Chondrocyte (in vitro differentiated cells): Measurements from ENCODE around the gene KLHL17. TPM values are rescaled to one million over a fixed set of nuclear protein-coding genes. Genes with fewer than 3 reads are reported as not detected.

Source experiments
- DNase-seq: peaks from one replicate; pipeline ENCODE4 v3.0.0; 2021; ENCODE audit warnings: mixed read lengths, low spot score
- H3K27ac Mint-ChIP-seq: one replicate; pipeline ENCODE4 v1.8.0; 2021; ENCODE audit warnings: mild to moderate bottlenecking, moderate library complexity, mixed read lengths; ENCODE audit not compliant: unreplicated experiment
- H3K27me3 Mint-ChIP-seq: 2 replicates; pipeline ENCODE4 v1.8.0; 2021; ENCODE audit warnings: low read depth, mixed read lengths
- H3K36me3 Mint-ChIP-seq: 2 replicates; pipeline ENCODE4 v1.8.0; 2021; ENCODE audit warnings: low read depth, mixed read lengths
- H3K4me1 Mint-ChIP-seq: 2 replicates; pipeline ENCODE4 v1.8.0; 2021; ENCODE audit warnings: low read depth, mild to moderate bottlenecking, mixed read lengths
- H3K4me3 Mint-ChIP-seq: one replicate; pipeline ENCODE4 v1.8.0; 2021; ENCODE audit warnings: mild to moderate bottlenecking, moderate library complexity, mixed read lengths; ENCODE audit not compliant: unreplicated experiment
- H3K9me3 Mint-ChIP-seq: 2 replicates; pipeline ENCODE4 v1.8.0; 2021; ENCODE audit warnings: low read depth, mixed read lengths
- CTCF ChIP-seq: fragments of 200-600 bp; sonication (generic); IDR thresholded peaks from 2 replicates; pipeline ENCODE4 v1.5.0; 2021; ENCODE audit warnings: antibody characterized with exemption, mild to moderate bottlenecking, moderate library complexity
- total RNA-seq: library from RNA; stranded (reverse); gene quantifications from 3 replicates; pipeline ENCODE4 v1.2.1, GENCODE V29; 2021

Gene KLHL17
- total RNA-seq, 1 donor from 2014 or later: 19.1 TPM

- TF ChIP-seq CTCF: no peak
- H3K27ac Mint-ChIP-seq: no peak overlapping the region
- no peak overlapping the region for H3K4me3 Mint-ChIP-seq
- H3K9me3 Mint-ChIP-seq: no peaks in the 10 kb centered on the region
- peaks cover 23% of the 10 kb centered on the region for H3K4me1 Mint-ChIP-seq
- no peaks in the 10 kb centered on the region for H3K27me3 Mint-ChIP-seq
- peaks cover 5% of the 10 kb centered on the region for H3K36me3 Mint-ChIP-seq
- DNase-seq: no peak
These were observed 43.4 kb downstream of the KLHL17 start for GRCh38 chr1:1003618-1004419.

- Mint-ChIP-seq H3K27ac (peak overlapping the region; percentile 86), H3K36me3 (peaks cover 7% of the 10 kb centered on the region), H3K4me1 (peaks cover 23% of the 10 kb centered on the region), H3K27me3 (no peaks in the 10 kb centered on the region), H3K4me3 (no peak overlapping the region), H3K9me3 (no peaks in the 10 kb centered on the region)
- TF ChIP-seq CTCF: no peak
- no peak for DNase-seq
These were observed 44.0 kb downstream of the KLHL17 start for GRCh38 chr1:1004420-1004779.

- Mint-ChIP-seq H3K4me1 (peaks cover 23% of the 10 kb centered on the region), H3K36me3 (peaks cover 7% of the 10 kb centered on the region), H3K27me3 (no peaks in the 10 kb centered on the region), H3K4me3 (peak overlapping the region; percentile 19), H3K9me3 (no peaks in the 10 kb centered on the region), H3K27ac (peak overlapping the region; percentile 86)
- DNase-seq: peak; percentile 75
- peak; percentile 10 for TF ChIP-seq CTCF
These were observed 44.7 kb downstream of the KLHL17 start for GRCh38 chr1:1004780-1005697.

- DNase-seq: peak; percentile 86
- H3K27me3 Mint-ChIP-seq: no peaks in the 10 kb centered on the region
- no peak overlapping the region for H3K4me3 Mint-ChIP-seq
- peaks cover 21% of the 10 kb centered on the region for H3K4me1 Mint-ChIP-seq
- no peak for TF ChIP-seq CTCF
- H3K36me3 Mint-ChIP-seq: peaks cover 7% of the 10 kb centered on the region
- no peak overlapping the region for H3K27ac Mint-ChIP-seq
- H3K9me3 Mint-ChIP-seq: no peaks in the 10 kb centered on the region
These were observed 45.5 kb downstream of the KLHL17 start for GRCh38 chr1:1005774-1006304.
